COR-L47 (cell line): ENCODE measurements around the gene GRIN1.
A peak's percentile ranks its signal among the peaks of the same experiment; 100 is the strongest.

Experiments
- DNase-seq: peaks from one replicate; lab custom pipeline; 2025; lab: John Stamatoyannopoulos, UW

GRIN1 gene

GRCh38 chr9:137164370-137165249 lies 25.7 kb downstream of the GRIN1 start:
- no peak for DNase-seq

- DNase-seq: no peak
Measured at GRCh38 chr9:137165250-137165836, 26.4 kb downstream of the GRIN1 start.

GRCh38 chr9:137166380-137167229 lies 27.7 kb downstream of the GRIN1 start:
- DNase-seq: no peak

GRCh38 chr9:137167277-137167746 lies 28.4 kb downstream of the GRIN1 start:
- DNase-seq: no peak

- no peak for DNase-seq
Measured at GRCh38 chr9:137167747-137168572, 29.0 kb downstream of the GRIN1 start.

- DNase-seq: no peak
Measured at GRCh38 chr9:137168573-137168903, 29.6 kb downstream of the GRIN1 start.

- peak; percentile 92 for DNase-seq
Measured at GRCh38 chr9:137168904-137169856, 30.2 kb downstream of the GRIN1 start.

GRCh38 chr9:137169896-137170358 lies 31.0 kb downstream of the GRIN1 start, which contains the start of gene LRRC26:
TSS of gene LRRC26 (minus strand) at chr9:137170051. CDS start at chr9:137169943, 108 bp downstream.
- no peak for DNase-seq

GRCh38 chr9:137170486-137171148 lies 31.7 kb downstream of the GRIN1 start:
- no peak for DNase-seq

GRCh38 chr9:137171149-137171900 lies 32.4 kb downstream of the GRIN1 start:
- DNase-seq: no peak

GRCh38 chr9:137172901-137173795 lies 34.2 kb downstream of the GRIN1 start:
- DNase-seq: no peak

GRCh38 chr9:137173796-137174664 lies 35.1 kb downstream of the GRIN1 start:
- no peak for DNase-seq

- peak; percentile 72 for DNase-seq
Measured at GRCh38 chr9:137174722-137175293, 35.9 kb downstream of the GRIN1 start.

GRCh38 chr9:137175345-137175961 lies 36.5 kb downstream of the GRIN1 start:
- DNase-seq: no peak

GRCh38 chr9:137176302-137177182 lies 37.6 kb downstream of the GRIN1 start:
- peak; percentile 37 for DNase-seq
